Astrocyte (in vitro differentiated cells and primary cell): Measurements from ENCODE around the gene RSRP1. TPM values are rescaled to one million over a fixed set of nuclear protein-coding genes. Genes with fewer than 3 reads are reported as not detected.

ENCODE experiments used
- DNase-seq: peaks from one replicate; pipeline ENCODE4 v3.0.0-alpha.2; 2010; ENCODE audit warnings: low read depth
- FAIRE-seq: peaks from 2 replicates; lab custom pipeline; 2011; peaks lifted over from hg19 to GRCh38; lab: Jason Lieb, UNC
- H2AFZ ChIP-seq: 2 replicates; pipeline ENCODE4 v1.6.0; 2012; ENCODE audit warnings: low read depth, low read length, inconsistent platforms
- H3K27ac ChIP-seq: 2 replicates; pipeline ENCODE4 v1.5.1; 2011; ENCODE audit warnings: low read depth, low read length, inconsistent platforms
- H3K27me3 ChIP-seq: 2 replicates; pipeline ENCODE4 v1.6.0; 2011; ENCODE audit warnings: low read length, inconsistent platforms; ENCODE audit not compliant: insufficient read depth
- H3K36me3 ChIP-seq: 2 replicates; pipeline ENCODE4 v1.5.1; 2011; ENCODE audit warnings: low read length, inconsistent platforms; ENCODE audit not compliant: insufficient read depth
- H3K4me1 ChIP-seq: 2 replicates; pipeline ENCODE4 v1.5.1; 2011; ENCODE audit warnings: low read length, inconsistent platforms; ENCODE audit not compliant: insufficient read depth
- H3K4me2 ChIP-seq: 2 replicates; pipeline ENCODE4 v1.6.0; 2012; ENCODE audit warnings: low read length, inconsistent platforms
- H3K4me3 ChIP-seq: 2 replicates; pipeline ENCODE4 v1.5.1; 2011; ENCODE audit warnings: low read depth, mild to moderate bottlenecking, low read length, inconsistent platforms; ENCODE audit not compliant: insufficient read depth
- H3K79me2 ChIP-seq: 2 replicates; pipeline ENCODE4 v1.6.0; 2012; ENCODE audit warnings: mild to moderate bottlenecking, low read length, inconsistent platforms; ENCODE audit not compliant: insufficient read depth
- H3K9ac ChIP-seq: 2 replicates; pipeline ENCODE4 v1.6.0; 2012; ENCODE audit warnings: mild to moderate bottlenecking, low read length, inconsistent platforms
- H3K9me3 ChIP-seq: 2 replicates; pipeline ENCODE4 v1.5.1; 2012; ENCODE audit warnings: low read depth, mild to moderate bottlenecking, low read length, inconsistent platforms; ENCODE audit not compliant: insufficient read depth
- H4K20me1 ChIP-seq: 2 replicates; pipeline ENCODE4 v1.6.0; 2012; ENCODE audit warnings: low read length, inconsistent platforms; ENCODE audit not compliant: insufficient read depth
- H3K27ac Mint-ChIP-seq: one replicate; pipeline ENCODE4 v1.8.0; 2021; ENCODE audit warnings: mild to moderate bottlenecking, mixed read lengths; ENCODE audit not compliant: unreplicated experiment
- H3K27me3 Mint-ChIP-seq: one replicate; pipeline ENCODE4 v1.8.0; 2021; ENCODE audit warnings: low read depth, mixed read lengths; ENCODE audit not compliant: unreplicated experiment
- H3K36me3 Mint-ChIP-seq: one replicate; pipeline ENCODE4 v1.8.0; 2021; ENCODE audit warnings: low read depth, mixed read lengths; ENCODE audit not compliant: unreplicated experiment
- H3K4me1 Mint-ChIP-seq: one replicate; pipeline ENCODE4 v1.8.0; 2021; ENCODE audit warnings: low read depth, mixed read lengths; ENCODE audit not compliant: unreplicated experiment
- H3K4me3 Mint-ChIP-seq: one replicate; pipeline ENCODE4 v1.8.0; 2021; ENCODE audit warnings: mild to moderate bottlenecking, moderate library complexity, mixed read lengths; ENCODE audit not compliant: unreplicated experiment
- H3K9me3 Mint-ChIP-seq: one replicate; pipeline ENCODE4 v1.8.0; 2021; ENCODE audit warnings: mild to moderate bottlenecking, mixed read lengths; ENCODE audit not compliant: unreplicated experiment
- EZH2 ChIP-seq: IDR thresholded peaks from 2 replicates; pipeline ENCODE4 v1.6.1; 2012; ENCODE audit warnings: mild to moderate bottlenecking, low read length, inconsistent platforms; ENCODE audit not compliant: insufficient read depth
- total RNA-seq: library from RNA; stranded (reverse); gene quantifications from 2 replicates; pipeline ENCODE4 v1.2.1, GENCODE V29; 2021
- TF ChIP-seq, protein P1 (sequence below): IDR thresholded peaks from 2 replicates; pipeline ENCODE4 v1.5.1; 2011; ENCODE audit warnings: low read depth, mild to moderate bottlenecking, inconsistent platforms, low read length, moderate library complexity; ENCODE audit not compliant: insufficient read depth

RSRP1 gene
- total RNA-seq, 1 donor from 2014 or later = 88.3 TPM

DNA sequence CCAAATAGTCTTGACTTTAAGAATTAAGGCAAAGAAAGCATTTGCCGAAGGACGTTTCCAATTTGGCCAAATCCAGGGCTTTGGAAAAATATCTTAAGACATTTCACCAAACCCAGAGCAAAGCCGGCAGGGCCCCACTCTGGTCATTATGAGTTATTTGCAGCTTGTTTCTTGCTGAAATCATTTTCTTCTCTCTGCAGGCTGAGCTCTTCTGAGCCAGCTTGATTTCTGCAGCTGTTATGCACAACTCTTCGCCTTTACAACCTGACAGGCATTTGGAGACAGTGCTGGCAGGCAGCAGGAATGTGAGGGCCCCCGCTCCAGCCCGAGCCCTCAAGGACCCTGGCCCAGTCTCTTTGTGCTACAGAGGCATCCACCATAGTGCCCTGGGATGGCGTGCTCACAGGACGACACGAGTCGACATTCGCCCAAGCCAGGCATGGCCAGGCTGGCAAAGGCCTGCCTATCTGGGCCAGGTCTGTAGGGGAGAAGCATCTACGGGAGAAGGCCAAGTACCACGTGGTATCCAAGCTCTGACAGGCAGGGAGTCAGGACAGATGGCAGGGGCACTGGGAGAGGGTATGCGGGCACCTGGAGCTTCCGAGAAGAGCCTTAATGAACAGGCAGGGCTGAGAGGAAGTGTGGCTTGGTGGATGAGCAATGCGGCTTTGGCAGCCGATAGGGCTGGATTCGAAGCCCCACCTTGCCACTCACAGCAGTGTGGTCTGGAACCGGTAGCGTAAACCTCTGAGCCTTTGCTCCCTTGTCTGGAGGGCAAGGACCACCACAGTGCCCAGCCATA is 47.2 kb downstream of the RSRP1 start:
- no peak overlapping the region for H3K27ac ChIP-seq
- Mint-ChIP-seq H3K4me3 (no peak overlapping the region), H3K27me3 (peaks cover 42% of the 10 kb centered on the region), H3K9me3 (peaks cover 3% of the 10 kb centered on the region), H3K4me1 (peaks cover 8% of the 10 kb centered on the region), H3K27ac (no peak overlapping the region), H3K36me3 (no peaks in the 10 kb centered on the region)
- TF ChIP-seq, protein P1, sequence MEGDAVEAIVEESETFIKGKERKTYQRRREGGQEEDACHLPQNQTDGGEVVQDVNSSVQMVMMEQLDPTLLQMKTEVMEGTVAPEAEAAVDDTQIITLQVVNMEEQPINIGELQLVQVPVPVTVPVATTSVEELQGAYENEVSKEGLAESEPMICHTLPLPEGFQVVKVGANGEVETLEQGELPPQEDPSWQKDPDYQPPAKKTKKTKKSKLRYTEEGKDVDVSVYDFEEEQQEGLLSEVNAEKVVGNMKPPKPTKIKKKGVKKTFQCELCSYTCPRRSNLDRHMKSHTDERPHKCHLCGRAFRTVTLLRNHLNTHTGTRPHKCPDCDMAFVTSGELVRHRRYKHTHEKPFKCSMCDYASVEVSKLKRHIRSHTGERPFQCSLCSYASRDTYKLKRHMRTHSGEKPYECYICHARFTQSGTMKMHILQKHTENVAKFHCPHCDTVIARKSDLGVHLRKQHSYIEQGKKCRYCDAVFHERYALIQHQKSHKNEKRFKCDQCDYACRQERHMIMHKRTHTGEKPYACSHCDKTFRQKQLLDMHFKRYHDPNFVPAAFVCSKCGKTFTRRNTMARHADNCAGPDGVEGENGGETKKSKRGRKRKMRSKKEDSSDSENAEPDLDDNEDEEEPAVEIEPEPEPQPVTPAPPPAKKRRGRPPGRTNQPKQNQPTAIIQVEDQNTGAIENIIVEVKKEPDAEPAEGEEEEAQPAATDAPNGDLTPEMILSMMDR = no peak
- no peak for TF ChIP-seq EZH2
- H3K9me3 ChIP-seq = no peaks in the 10 kb centered on the region
- no peak overlapping the region for H2AFZ ChIP-seq
- no peak overlapping the region for H3K4me2 ChIP-seq
- no peak for FAIRE-seq
- no peaks in the 10 kb centered on the region for H3K36me3 ChIP-seq
- peaks cover 10% of the 10 kb centered on the region for H3K27me3 ChIP-seq
- peaks cover 5% of the 10 kb centered on the region for H3K4me1 ChIP-seq
- no peak for DNase-seq
- H3K4me3 ChIP-seq = no peak overlapping the region
- no peaks in the 10 kb centered on the region for H3K79me2 ChIP-seq
- H4K20me1 ChIP-seq = no peaks in the 10 kb centered on the region
- H3K9ac ChIP-seq = no peak overlapping the region

- Histone ChIP-seq H3K27ac (no peak overlapping the region), H3K79me2 (no peaks in the 10 kb centered on the region), H3K9me3 (no peaks in the 10 kb centered on the region), H3K4me3 (peak overlapping the region; percentile 13), H2AFZ (peak overlapping the region; percentile 44), H4K20me1 (no peaks in the 10 kb centered on the region), H3K9ac (no peak overlapping the region), H3K27me3 (peaks cover 10% of the 10 kb centered on the region), H3K4me2 (peak overlapping the region; percentile 69), H3K36me3 (no peaks in the 10 kb centered on the region), H3K4me1 (peaks cover 8% of the 10 kb centered on the region)
- FAIRE-seq = peak; percentile 9
- Mint-ChIP-seq H3K27ac (no peak overlapping the region), H3K9me3 (peaks cover 3% of the 10 kb centered on the region), H3K4me1 (peaks cover 12% of the 10 kb centered on the region), H3K27me3 (peaks cover 45% of the 10 kb centered on the region), H3K36me3 (no peaks in the 10 kb centered on the region), H3K4me3 (no peak overlapping the region)
- TF ChIP-seq EZH2 = no peak
- TF ChIP-seq, protein P1 = no peak
- peak; percentile 11 for DNase-seq
Measured at GRCh38 chr1:25198663-25199252, 48.5 kb downstream of the RSRP1 start.
